Measurements from ENCODE around the gene CALR. TPM values are rescaled to one million over a fixed set of nuclear protein-coding genes. Genes with fewer than 3 reads are reported as not detected.

Gene CALR
- total and polyA plus RNA-seq, 9 of the 15 experiments (the other 6 are each of a cell fraction or from before 2014, with no cell fraction given) = 126 to 811 (median 642) TPM

DNA sequence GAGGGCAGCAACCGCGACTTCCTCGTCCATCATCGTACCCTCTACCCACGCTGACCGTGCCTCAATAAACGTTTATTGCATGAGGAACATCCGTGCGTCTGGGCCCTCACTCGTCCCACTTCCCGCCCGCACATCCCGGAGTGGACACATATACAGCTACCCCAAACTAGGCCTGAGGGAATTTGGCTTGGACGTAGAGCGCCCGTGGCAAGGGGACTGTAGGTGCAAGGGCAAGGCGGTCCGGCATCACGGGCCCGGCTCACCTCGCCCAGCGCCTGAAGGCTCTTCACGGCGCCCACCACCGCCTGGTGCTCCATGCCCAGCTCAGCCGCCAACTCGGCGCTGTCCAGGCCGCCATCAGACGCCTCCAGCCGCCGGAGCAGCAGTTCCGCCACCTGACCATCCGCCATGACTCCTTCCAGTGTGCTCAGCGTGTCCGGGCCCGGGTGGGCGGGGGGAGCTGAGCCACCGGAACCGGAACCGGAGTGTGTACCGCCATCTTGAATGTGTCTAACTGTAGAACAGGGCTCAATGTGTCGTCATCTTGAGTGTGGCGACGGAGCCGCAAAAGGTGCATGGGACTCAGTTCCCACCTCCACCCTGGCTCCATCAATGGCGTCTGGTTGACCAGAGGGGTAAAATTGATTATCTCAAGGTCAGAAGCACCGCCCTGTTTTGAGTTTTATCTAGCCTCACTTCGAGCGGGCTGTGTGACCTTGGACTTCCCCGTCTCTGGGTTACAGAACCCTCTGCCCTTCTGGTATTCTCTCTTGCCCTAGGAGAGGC lies 4.9 kb upstream of the CALR start, which contains the start of gene FARSA (continued):
- peak; percentile 83 for TF ChIP-seq CREM (IDR thresholded peaks at IDR 0.05; ENCODE audit: low read depth)
- TF ChIP-seq, protein P1, sequence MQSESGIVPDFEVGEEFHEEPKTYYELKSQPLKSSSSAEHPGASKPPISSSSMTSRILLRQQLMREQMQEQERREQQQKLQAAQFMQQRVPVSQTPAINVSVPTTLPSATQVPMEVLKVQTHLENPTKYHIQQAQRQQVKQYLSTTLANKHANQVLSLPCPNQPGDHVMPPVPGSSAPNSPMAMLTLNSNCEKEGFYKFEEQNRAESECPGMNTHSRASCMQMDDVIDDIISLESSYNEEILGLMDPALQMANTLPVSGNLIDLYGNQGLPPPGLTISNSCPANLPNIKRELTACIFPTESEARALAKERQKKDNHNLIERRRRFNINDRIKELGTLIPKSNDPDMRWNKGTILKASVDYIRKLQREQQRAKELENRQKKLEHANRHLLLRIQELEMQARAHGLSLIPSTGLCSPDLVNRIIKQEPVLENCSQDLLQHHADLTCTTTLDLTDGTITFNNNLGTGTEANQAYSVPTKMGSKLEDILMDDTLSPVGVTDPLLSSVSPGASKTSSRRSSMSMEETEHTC (IDR thresholded peaks at IDR 0.05) = no peak
- 0 out of 2 replicates have a peak, but pooled peaks have one; percentile 53 for TF ChIP-seq ZNF589 (CRISPR knock-in tag; IDR thresholded peaks at IDR 0.05; ENCODE audit: low read depth)
- TF ChIP-seq KLF13 (tag; IDR thresholded peaks at IDR 0.05; ENCODE audit: borderline replicate concordance, low read depth) = peak; percentile 43; the same call in 1 of the 2 replicates
- TF ChIP-seq ZFP36 (IDR thresholded peaks at IDR 0.05; ENCODE audit: low read depth, low read length, partially characterized antibody) = no peak
- TF ChIP-seq KDM1A (IDR thresholded peaks at IDR 0.05) = no peak
- no peak for TF ChIP-seq ZNF354B (CRISPR knock-in tag; IDR thresholded peaks at IDR 0.05)
- peak; percentile 60; the same call in 1 of the 2 replicates for TF ChIP-seq LCOR (CRISPR knock-in tag; IDR thresholded peaks at IDR 0.05)
- no peak for TF ChIP-seq SREBF2 (CRISPR knock-in tag; IDR thresholded peaks at IDR 0.05)
- no peak for TF ChIP-seq ZZZ3 (IDR thresholded peaks at IDR 0.05)
- TF ChIP-seq, protein P2, sequence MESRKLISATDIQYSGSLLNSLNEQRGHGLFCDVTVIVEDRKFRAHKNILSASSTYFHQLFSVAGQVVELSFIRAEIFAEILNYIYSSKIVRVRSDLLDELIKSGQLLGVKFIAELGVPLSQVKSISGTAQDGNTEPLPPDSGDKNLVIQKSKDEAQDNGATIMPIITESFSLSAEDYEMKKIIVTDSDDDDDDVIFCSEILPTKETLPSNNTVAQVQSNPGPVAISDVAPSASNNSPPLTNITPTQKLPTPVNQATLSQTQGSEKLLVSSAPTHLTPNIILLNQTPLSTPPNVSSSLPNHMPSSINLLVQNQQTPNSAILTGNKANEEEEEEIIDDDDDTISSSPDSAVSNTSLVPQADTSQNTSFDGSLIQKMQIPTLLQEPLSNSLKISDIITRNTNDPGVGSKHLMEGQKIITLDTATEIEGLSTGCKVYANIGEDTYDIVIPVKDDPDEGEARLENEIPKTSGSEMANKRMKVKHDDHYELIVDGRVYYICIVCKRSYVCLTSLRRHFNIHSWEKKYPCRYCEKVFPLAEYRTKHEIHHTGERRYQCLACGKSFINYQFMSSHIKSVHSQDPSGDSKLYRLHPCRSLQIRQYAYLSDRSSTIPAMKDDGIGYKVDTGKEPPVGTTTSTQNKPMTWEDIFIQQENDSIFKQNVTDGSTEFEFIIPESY (CRISPR knock-in tag; IDR thresholded peaks at IDR 0.05) = no peak
- peak; percentile 14; the same call in 1 of the 2 replicates for TF ChIP-seq CTBP1 (IDR thresholded peaks at IDR 0.05; ENCODE audit: borderline replicate concordance)
- TF ChIP-seq ZNF24 (IDR thresholded peaks at IDR 0.05) = no peak
- TF ChIP-seq HOXB6 (CRISPR knock-in tag; IDR thresholded peaks at IDR 0.05; ENCODE audit: borderline replicate concordance) = no peak
- TF ChIP-seq KHSRP (IDR thresholded peaks at IDR 0.05) = no peak
- TF ChIP-seq, protein P3, sequence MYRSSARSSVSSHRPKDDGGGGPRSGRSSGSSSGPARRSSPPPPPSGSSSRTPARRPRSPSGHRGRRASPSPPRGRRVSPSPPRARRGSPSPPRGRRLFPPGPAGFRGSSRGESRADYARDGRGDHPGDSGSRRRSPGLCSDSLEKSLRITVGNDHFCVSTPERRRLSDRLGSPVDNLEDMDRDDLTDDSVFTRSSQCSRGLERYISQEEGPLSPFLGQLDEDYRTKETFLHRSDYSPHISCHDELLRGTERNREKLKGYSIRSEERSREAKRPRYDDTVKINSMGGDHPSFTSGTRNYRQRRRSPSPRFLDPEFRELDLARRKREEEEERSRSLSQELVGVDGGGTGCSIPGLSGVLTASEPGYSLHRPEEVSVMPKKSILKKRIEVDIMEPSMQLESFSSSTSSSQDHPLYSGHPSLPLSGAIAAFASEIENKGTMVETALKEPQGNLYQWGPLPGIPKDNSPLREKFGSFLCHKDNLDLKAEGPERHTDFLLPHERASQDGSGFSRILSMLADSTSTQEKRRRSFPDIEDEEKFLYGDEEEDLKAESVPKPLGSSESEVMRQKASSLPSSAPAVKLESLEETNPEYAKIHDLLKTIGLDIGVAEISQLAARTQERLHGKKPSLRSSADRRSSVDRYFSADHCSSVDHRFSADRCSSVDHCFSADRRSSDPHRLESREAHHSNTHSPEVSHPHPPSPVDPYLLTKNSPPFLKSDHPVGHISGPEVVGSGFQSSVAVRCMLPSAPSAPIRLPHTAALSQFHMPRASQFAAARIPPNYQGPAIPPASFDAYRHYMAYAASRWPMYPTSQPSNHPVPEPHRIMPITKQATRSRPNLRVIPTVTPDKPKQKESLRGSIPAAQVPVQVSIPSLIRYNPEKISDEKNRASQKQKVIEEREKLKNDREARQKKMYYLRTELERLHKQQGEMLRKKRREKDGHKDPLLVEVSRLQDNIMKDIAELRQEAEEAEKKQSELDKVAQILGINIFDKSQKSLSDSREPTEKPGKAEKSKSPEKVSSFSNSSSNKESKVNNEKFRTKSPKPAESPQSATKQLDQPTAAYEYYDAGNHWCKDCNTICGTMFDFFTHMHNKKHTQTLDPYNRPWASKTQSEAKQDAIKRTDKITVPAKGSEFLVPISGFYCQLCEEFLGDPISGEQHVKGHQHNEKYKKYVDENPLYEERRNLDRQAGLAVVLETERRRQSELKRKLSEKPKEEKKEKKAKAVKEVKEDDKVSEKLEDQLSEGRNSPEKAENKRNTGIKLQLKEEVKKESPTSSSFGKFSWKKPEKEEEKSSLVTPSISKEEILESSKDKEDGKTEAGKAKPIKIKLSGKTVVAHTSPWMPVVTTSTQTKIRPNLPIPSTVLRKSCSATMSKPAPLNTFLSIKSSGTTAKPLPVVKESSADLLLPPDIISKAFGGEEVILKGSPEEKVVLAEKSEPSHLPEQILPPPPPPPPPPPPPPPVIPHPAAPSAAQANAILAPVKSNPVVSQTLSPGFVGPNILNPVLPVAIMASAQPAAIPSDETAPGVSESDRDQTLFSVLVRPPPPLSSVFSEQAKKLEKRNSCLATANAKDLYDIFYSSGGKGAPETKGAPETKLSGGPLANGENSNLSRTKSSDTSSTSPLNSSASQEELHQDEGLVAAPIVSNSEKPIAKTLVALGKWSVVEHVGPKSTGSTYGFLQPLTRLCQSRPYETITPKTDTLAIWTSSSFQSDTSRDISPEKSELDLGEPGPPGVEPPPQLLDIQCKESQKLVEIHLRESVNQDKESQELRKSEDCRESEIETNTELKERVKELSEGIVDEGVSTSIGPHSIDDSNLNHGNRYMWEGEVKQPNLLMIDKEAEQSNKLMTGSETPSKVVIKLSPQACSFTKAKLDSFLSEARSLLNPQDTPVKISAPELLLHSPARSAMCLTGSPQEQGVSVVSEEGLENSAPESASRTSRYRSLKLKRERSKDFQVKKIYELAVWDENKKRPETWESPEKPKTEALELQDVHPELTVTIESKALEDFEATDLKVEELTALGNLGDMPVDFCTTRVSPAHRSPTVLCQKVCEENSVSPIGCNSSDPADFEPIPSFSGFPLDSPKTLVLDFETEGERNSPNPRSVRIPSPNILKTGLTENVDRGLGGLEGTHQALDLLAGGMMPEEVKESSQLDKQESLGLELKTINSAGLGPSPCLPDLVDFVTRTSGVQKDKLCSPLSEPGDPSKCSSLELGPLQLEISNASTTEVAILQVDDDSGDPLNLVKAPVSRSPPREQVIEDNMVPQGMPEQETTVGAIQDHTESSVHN (IDR thresholded peaks at IDR 0.05; ENCODE audit: borderline replicate concordance in 1 of 2, low read depth in 1 of 2) = no peak
- no peak for TF ChIP-seq SMC3 (conservative IDR thresholded peaks at IDR 0.05; ENCODE audit: insufficient read depth, low read depth, low read length)
